ENCODE results near the gene TMEM179. TPM values are rescaled to one million over a fixed set of nuclear protein-coding genes. Genes with fewer than 3 reads are reported as not detected.

The TMEM179 gene
- total RNA-seq, 1 donor from 2014 or later, result 20.2 TPM

DNA sequence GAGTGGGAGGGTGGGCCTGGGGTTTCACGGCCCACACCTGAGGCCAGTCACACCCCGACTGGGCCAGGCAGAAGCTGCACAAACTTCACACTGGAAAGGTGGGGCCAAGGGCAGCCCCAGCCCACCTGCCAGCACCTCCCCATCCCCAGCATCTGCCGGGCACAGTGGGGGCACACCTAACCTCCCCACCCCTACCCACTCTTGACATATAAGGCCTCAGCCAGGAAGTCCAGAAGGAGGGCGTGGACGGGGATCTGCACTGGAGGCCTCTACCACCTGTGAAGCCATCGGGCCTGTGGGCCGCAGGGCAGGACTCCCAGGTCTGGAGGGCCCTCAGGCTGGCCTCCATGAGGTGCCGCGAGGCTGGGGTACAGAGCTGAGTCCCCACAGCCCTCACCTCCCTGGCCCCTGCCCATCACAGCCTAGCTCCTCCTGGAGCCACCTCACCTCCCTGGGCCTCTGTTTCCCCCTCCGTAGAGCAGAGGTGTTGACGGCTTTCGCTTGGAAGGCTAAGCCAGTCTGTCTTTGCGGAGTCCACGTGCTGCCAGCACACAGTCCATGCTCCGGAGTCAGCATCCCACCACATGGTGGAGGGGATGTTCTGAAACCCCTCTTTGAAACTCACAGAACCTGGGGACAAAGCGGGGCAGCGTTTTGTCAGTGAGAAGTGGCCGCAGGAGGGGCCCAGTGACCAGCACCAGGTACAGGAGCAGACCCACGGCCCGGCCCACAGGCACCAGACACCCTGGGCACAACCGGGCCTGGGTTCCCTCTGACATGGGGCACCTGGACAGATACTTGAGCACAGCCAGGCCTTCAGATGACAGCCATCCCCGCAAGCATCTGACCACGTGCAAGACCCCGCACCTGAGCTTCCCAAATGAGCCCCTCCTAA is 46.7 kb upstream of the TMEM179 start:
- Mint-ChIP-seq H3K4me1 (peaks cover 16% of the 10 kb centered on the region), H3K36me3 (ENCODE audit: low read depth) (peaks cover 4% of the 10 kb centered on the region), H3K9me3 (peaks cover 12% of the 10 kb centered on the region), H3K27ac (ENCODE audit: unreplicated experiment) (no peak overlapping the region), H3K27me3 (ENCODE audit: low read depth) (no peaks in the 10 kb centered on the region), H3K4me3 (no peak overlapping the region)
- no peak for TF ChIP-seq CTCF (conservative IDR thresholded peaks at IDR 0.05)
- DNase-seq (ENCODE audit: low read depth, low spot score), result no peak

DNA sequence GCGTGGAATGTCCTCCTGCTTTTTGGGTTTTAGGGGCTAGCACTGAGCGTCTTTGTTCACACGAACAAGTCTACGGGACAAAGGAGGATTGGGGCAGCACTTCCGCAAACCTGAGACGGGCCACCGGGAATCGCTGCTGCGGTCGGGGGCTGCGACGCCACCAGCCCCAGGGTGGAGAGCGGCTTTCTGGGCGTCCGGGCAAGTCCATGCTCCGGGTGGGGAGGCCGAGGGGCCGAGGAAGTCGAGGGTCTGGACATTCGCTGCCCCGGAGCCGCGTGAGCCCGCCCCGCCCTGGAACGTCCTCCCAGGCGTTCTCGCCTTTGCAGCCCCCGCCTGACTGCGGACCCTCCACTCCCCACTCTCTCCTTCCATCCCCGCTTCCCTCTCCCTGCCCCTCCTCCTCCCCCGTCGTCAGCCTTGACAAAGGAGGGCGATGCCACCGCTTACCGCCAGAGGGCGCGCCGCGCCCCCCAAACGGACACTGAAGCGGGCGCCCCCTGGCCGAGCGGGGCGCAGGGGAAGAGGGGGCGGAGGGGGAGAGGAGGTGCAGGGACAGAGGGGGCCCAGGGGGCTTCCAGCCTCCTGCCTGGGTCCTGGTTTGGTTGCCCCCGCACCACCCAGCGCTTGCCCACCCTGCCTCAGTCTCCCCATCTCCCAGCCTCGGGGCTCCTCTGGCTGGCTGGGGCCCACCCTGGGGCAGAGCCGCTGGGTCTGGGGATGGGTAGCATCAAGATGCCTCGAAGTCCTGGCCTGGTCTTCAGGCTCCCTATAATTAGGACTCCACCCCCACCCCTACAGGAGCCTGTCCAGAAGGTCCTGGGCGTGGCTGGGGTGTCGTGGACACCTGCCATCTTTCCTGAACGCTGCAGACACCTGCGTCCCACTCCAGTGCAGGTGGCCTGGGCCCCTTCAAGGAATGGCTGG is 45.7 kb upstream of the TMEM179 start:
- TF ChIP-seq CTCF (conservative IDR thresholded peaks at IDR 0.05), result peak; percentile 99
- H3K4me1 Mint-ChIP-seq, result peaks cover 8% of the 10 kb centered on the region
- H3K27ac Mint-ChIP-seq (ENCODE audit: unreplicated experiment), result no peak overlapping the region
- peak overlapping the region; percentile 83 for H3K4me3 Mint-ChIP-seq
- peaks cover 16% of the 10 kb centered on the region for H3K9me3 Mint-ChIP-seq
- H3K36me3 Mint-ChIP-seq (ENCODE audit: low read depth), result peaks cover 4% of the 10 kb centered on the region
- H3K27me3 Mint-ChIP-seq (ENCODE audit: low read depth), result no peaks in the 10 kb centered on the region
- peak; percentile 92 for DNase-seq (ENCODE audit: low read depth, low spot score)

- no peak for TF ChIP-seq CTCF (conservative IDR thresholded peaks at IDR 0.05)
- Mint-ChIP-seq H3K27ac (ENCODE audit: unreplicated experiment) (no peak overlapping the region), H3K9me3 (peaks cover 13% of the 10 kb centered on the region), H3K4me3 (no peak overlapping the region), H3K36me3 (ENCODE audit: low read depth) (peaks cover 5% of the 10 kb centered on the region), H3K4me1 (peaks cover 19% of the 10 kb centered on the region), H3K27me3 (ENCODE audit: low read depth) (no peaks in the 10 kb centered on the region)
- DNase-seq (ENCODE audit: low read depth, low spot score), result no peak
Measured at GRCh38 chr14:104647467-104648043, 43.0 kb upstream of the TMEM179 start.

DNA sequence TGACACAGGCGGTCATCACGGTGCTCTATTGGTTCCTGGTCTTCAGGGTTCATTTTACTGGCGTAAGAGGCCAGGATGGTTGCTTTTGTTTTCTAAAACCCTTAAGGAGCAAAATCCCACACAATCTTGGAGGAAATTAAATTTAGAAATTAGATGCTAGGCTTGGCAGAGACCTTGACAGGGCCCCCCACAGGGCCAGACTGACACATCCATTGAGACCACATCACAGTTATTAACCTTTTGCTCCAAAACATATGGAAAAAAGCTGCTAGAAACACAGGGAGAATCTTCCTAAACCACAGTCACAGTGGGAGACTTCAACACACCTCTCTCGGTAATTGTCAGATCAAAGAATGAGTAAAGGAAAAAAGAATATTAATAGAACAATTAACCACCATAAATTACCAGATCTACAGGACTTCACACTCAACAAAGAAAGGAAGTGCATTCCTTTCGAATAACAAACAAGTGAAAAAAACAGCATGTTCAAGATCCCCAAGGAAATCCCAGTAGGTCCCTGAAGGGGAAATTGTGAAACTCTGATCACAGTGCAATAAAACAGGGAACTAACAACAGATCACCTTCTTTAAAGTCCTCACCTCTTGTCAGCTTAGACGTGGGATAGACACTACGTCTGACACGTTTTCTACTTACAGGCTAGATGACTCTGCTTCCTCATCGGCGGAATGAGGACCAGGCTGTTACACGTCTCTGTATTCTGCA is 40.2 kb upstream of the TMEM179 start:
- H3K27me3 Mint-ChIP-seq (ENCODE audit: low read depth), result no peaks in the 10 kb centered on the region
- H3K4me3 Mint-ChIP-seq, result no peak overlapping the region
- H3K4me1 Mint-ChIP-seq, result peaks cover 16% of the 10 kb centered on the region
- DNase-seq (ENCODE audit: low read depth, low spot score), result no peak
- TF ChIP-seq CTCF (conservative IDR thresholded peaks at IDR 0.05), result no peak
- H3K9me3 Mint-ChIP-seq, result peaks cover 10% of the 10 kb centered on the region
- H3K27ac Mint-ChIP-seq (ENCODE audit: unreplicated experiment), result no peak overlapping the region
- peaks cover 4% of the 10 kb centered on the region for H3K36me3 Mint-ChIP-seq (ENCODE audit: low read depth)

Data from neural crest cell (in vitro differentiated cells).